IMR-90 (cell line): ENCODE results near the gene WNT10A. TPM values are rescaled to one million over a fixed set of nuclear protein-coding genes. Genes with fewer than 3 reads are reported as not detected.

Experiments
- ATAC-seq: fragments of 200-7000 bp; cut with Tn5 transposase; 2 replicates; pipeline ENCODE4 v1.9.1; 2020; ENCODE audit warnings: low read depth, mild to moderate bottlenecking, moderate library complexity
- BruUV-seq: library from RNA; stranded (reverse); fragments of 400-500 nt; replicated peaks from 2 replicates; lab custom pipeline; 2021; lab: Mats Ljungman, UMichigan
- CTCF ChIA-PET: fragments of 300-600 bp; formaldehyde crosslinking; extraction: SDS; loops from one replicate; lab custom pipeline; 2021; ENCODE audit warnings: antibody characterized with exemption; lab: Yijun Ruan, JAX
- POLR2A ChIA-PET: fragments of 300-600 bp; sonication (Branson Sonifier 250); formaldehyde crosslinking; loops from one replicate; lab custom pipeline; 2022; ENCODE audit warnings: antibody characterized with exemption; ENCODE audit not compliant: unreplicated experiment; lab: Charles Lee
- DNase-seq: peaks from one replicate; pipeline ENCODE4 v3.0.0; 2013
- H2AFZ ChIP-seq: replicated peaks from 2 replicates; pipeline ENCODE3; 2013; ENCODE audit warnings: low read length, mild to moderate bottlenecking; ENCODE audit not compliant: poor library complexity
- H2AK5ac ChIP-seq: 2 replicates; pipeline ENCODE4 v1.6.1; 2013; ENCODE audit warnings: low read depth, low read length, inconsistent platforms
- H2AK9ac ChIP-seq: replicated peaks from 2 replicates; pipeline ENCODE3; 2013; ENCODE audit warnings: mild to moderate bottlenecking, low read depth, low read length, moderate library complexity; ENCODE audit not compliant: poor library complexity
- H2BK120ac ChIP-seq: 2 replicates; pipeline ENCODE4 v1.6.1; 2013; ENCODE audit warnings: low read depth, low read length, inconsistent platforms
- H2BK15ac ChIP-seq: 3 replicates; pipeline ENCODE4 v1.6.1; 2013; ENCODE audit warnings: low read depth, low read length, inconsistent platforms
- H2BK20ac ChIP-seq: 2 replicates; pipeline ENCODE4 v1.6.1; 2013; ENCODE audit warnings: low read depth, mild to moderate bottlenecking, inconsistent platforms, low read length, moderate library complexity
- H2BK5ac ChIP-seq: 2 replicates; pipeline ENCODE4 v1.6.1; 2013; ENCODE audit warnings: mild to moderate bottlenecking, low read depth, low read length, inconsistent platforms; ENCODE audit not compliant: poor library complexity, severe bottlenecking
- H3K14ac ChIP-seq: replicated peaks from 2 replicates; pipeline ENCODE4 v1.6.1; 2013; ENCODE audit warnings: low read depth, low read length, inconsistent platforms
- H3K18ac ChIP-seq: 2 replicates; pipeline ENCODE4 v1.6.1; 2013; ENCODE audit warnings: low read depth, low read length, control low read depth
- H3K23ac ChIP-seq: 2 replicates; pipeline ENCODE4 v1.6.1; 2013; ENCODE audit warnings: low read depth, low read length, inconsistent platforms
- H3K27ac ChIP-seq: 2 replicates; pipeline ENCODE4 v1.5.1; 2013; ENCODE audit warnings: mild to moderate bottlenecking, control low read depth, low read length; ENCODE audit not compliant: insufficient read depth
- H3K27me3 ChIP-seq: 2 replicates; pipeline ENCODE4 v1.6.1; 2013; ENCODE audit warnings: low read length; ENCODE audit not compliant: control insufficient read depth, insufficient read depth
- H3K36me3 ChIP-seq: 2 replicates; pipeline ENCODE4 v1.6.1; 2013; ENCODE audit warnings: low read length, mixed read lengths; ENCODE audit not compliant: control insufficient read depth, insufficient read depth
- H3K4ac ChIP-seq: 2 replicates; pipeline ENCODE4 v1.6.1; 2013; ENCODE audit warnings: low read depth, low read length, inconsistent platforms
- H3K4me1 ChIP-seq: 2 replicates; pipeline ENCODE4 v1.6.1; 2013; ENCODE audit warnings: low read length, mixed read lengths; ENCODE audit not compliant: control insufficient read depth, insufficient read depth
- H3K4me2 ChIP-seq: 2 replicates; pipeline ENCODE4 v1.6.1; 2013; ENCODE audit warnings: low read depth, mild to moderate bottlenecking, control low read depth, low read length, moderate library complexity
- H3K4me3 ChIP-seq: 2 replicates; pipeline ENCODE4 v1.5.1; 2013; ENCODE audit warnings: low read depth, mild to moderate bottlenecking, control low read depth, low read length, moderate library complexity; ENCODE audit not compliant: insufficient read depth
- H3K56ac ChIP-seq: 2 replicates; pipeline ENCODE4 v1.6.1; 2013; ENCODE audit warnings: low read length, inconsistent platforms; ENCODE audit not compliant: insufficient read depth; ENCODE audit errors: extremely low read depth
- H3K79me1 ChIP-seq, 2 experiments: 2 replicates each; pipeline ENCODE4 v1.6.1; 2013; ENCODE audit warnings: low read length in 2 of 2, inconsistent platforms in 1 of 2, low read depth in 1 of 2
- H3K9ac ChIP-seq: 2 replicates; pipeline ENCODE4 v1.6.1; 2013; ENCODE audit warnings: low read depth, low read length, control low read depth
- H3K9me1 ChIP-seq: 2 replicates; pipeline ENCODE4 v1.6.1; 2013; ENCODE audit warnings: low read length, inconsistent platforms; ENCODE audit not compliant: insufficient read depth
- H3K9me3 ChIP-seq: 2 replicates; pipeline ENCODE4 v1.6.1; 2013; ENCODE audit warnings: low read length; ENCODE audit not compliant: control insufficient read depth, insufficient read depth
- H4K20me1 ChIP-seq: 2 replicates; pipeline ENCODE4 v1.6.1; 2013; ENCODE audit warnings: low read length, inconsistent platforms; ENCODE audit not compliant: insufficient read depth
- H4K5ac ChIP-seq: 2 replicates; pipeline ENCODE4 v1.6.1; 2013; ENCODE audit warnings: mild to moderate bottlenecking, low read depth, low read length, control low read depth
- H4K8ac ChIP-seq, 2 experiments: 2 replicates each; pipeline ENCODE4 v1.6.1; 2013; ENCODE audit warnings: low read depth in 2 of 2, low read length in 2 of 2, control low read depth in 1 of 2, inconsistent platforms in 1 of 2
- H4K91ac ChIP-seq: 2 replicates; pipeline ENCODE4 v1.6.1; 2013; ENCODE audit warnings: low read depth, low read length, inconsistent platforms; ENCODE audit not compliant: insufficient read depth
- BHLHE40 ChIP-seq: fragments of 150-350 bp; IDR thresholded peaks from 2 replicates; pipeline ENCODE4 v1.6.1; 2016; ENCODE audit warnings: mild to moderate bottlenecking, low read depth, low read length
- CEBPB ChIP-seq: IDR thresholded peaks from 2 replicates; pipeline ENCODE4 v1.6.1; 2012; ENCODE audit warnings: low read depth, low read length, improper control_type of control experiment
- CHD1 ChIP-seq: IDR thresholded peaks from 2 replicates; pipeline ENCODE4 v1.6.1; 2012; ENCODE audit warnings: low read depth, low read length, improper control_type of control experiment
- CTCF ChIP-seq: conservative IDR thresholded peaks from 2 replicates; pipeline ENCODE4 v1.5.1; 2012; ENCODE audit warnings: mild to moderate bottlenecking, low read depth, low read length, improper control_type of control experiment
- ELK1 ChIP-seq: fragments of 150-350 bp; IDR thresholded peaks from 2 replicates; pipeline ENCODE4 v1.6.1; 2016; ENCODE audit warnings: low read depth, mild to moderate bottlenecking, low read length, moderate library complexity, borderline replicate concordance
- FOS ChIP-seq: fragments of 150-350 bp; IDR thresholded peaks from 2 replicates; pipeline ENCODE4 v1.6.1; 2016; ENCODE audit warnings: low read depth, low read length
- MAFK ChIP-seq: IDR thresholded peaks from 2 replicates; pipeline ENCODE4 v1.6.1; 2012; ENCODE audit warnings: low read depth, low read length, improper control_type of control experiment
- MAZ ChIP-seq: IDR thresholded peaks from 2 replicates; pipeline ENCODE4 v1.6.1; 2012; ENCODE audit warnings: low read depth, mild to moderate bottlenecking, low read length, improper control_type of control experiment, moderate library complexity, borderline replicate concordance
- MXI1 ChIP-seq: IDR thresholded peaks from 2 replicates; pipeline ENCODE4 v1.6.1; 2012; ENCODE audit warnings: low read depth, mild to moderate bottlenecking, low read length, moderate library complexity, borderline replicate concordance
- NFE2L2 ChIP-seq: fragments of 150-350 bp; IDR thresholded peaks from 2 replicates; pipeline ENCODE4 v1.6.1; 2016; ENCODE audit warnings: low read depth, mild to moderate bottlenecking, low read length
- POLR2A ChIP-seq: IDR thresholded peaks from 2 replicates; pipeline ENCODE4 v1.6.1; 2012; ENCODE audit warnings: mild to moderate bottlenecking, low read depth, low read length
- RAD21 ChIP-seq: IDR thresholded peaks from 2 replicates; pipeline ENCODE4 v1.6.1; 2012; ENCODE audit warnings: low read length, improper control_type of control experiment
- RCOR1 ChIP-seq: IDR thresholded peaks from 2 replicates; pipeline ENCODE4 v1.6.1; 2012; ENCODE audit warnings: mild to moderate bottlenecking, low read length, improper control_type of control experiment; ENCODE audit not compliant: insufficient replicate concordance
- RFX5 ChIP-seq: IDR thresholded peaks from 2 replicates; pipeline ENCODE4 v1.8.0; 2012; ENCODE audit warnings: low read depth, mild to moderate bottlenecking, low read length, moderate library complexity
- SMC3 ChIP-seq: fragments of 150-350 bp; IDR thresholded peaks from 2 replicates; pipeline ENCODE4 v1.6.1; 2016; ENCODE audit warnings: low read depth, mild to moderate bottlenecking, antibody characterized with exemption, low read length, moderate library complexity
- USF2 ChIP-seq: fragments of 150-350 bp; IDR thresholded peaks from 2 replicates; pipeline ENCODE4 v1.6.1; 2017; ENCODE audit warnings: mild to moderate bottlenecking, antibody characterized with exemption, low read length, low read depth
- WGBS, 2 experiments: methylation state at CpG; one replicate each; pipeline versions ENCODE4 v1.1.5 to v1.1.7; 2013; ENCODE audit warnings: missing lambda C conversion rate in 2 of 2; ENCODE audit not compliant: insufficient read length in 1 of 2; ENCODE audit errors: extremely low coverage in 2 of 2; 5-methylcytosine and 5-hydroxymethylcytosine counted together
- dilution Hi-C: fragments of 300-500 bp; cut with HindIII; formaldehyde crosslinking; loops from one replicate; pipeline ENCODE4 v1.14.3; 2018; ENCODE audit warnings: low sequenced_read_pairs; ENCODE audit not compliant: unreplicated experiment
- in situ Hi-C: fragments of 300-500 bp; cut with MboI; formaldehyde crosslinking; loops from 3 replicates; pipeline ENCODE4 v1.14.3; 2019; ENCODE audit warnings: low sequenced_read_pairs, inconsistent platforms, mixed read lengths
- intact Hi-C: fragments of 100-400 bp; cut with micrococcal nuclease; formaldehyde crosslinking; loops from 2 replicates; pipeline ENCODE4 v1.10.0; 2022
- polyA plus RNA-seq, 3 experiments: library from polyadenylated mRNA; depleted of rRNA; stranded (reverse); fragments of >200 nt; gene quantifications; 2 replicates each; pipeline ENCODE4 v1.2.3, GENCODE V29; 2012; ENCODE audit warnings: low replicate concordance in 1 of 3
- total RNA-seq: library from RNA; depleted of rRNA; stranded (reverse); fragments of >200 nt; gene quantifications from 2 replicates; pipeline ENCODE4 v1.2.3, GENCODE V29; 2012

The WNT10A gene
- total and polyA plus RNA-seq, 2 of the 4 experiments (the other 2 are of a cell fraction), result not detected

- dilution Hi-C loops, result no loop called here
Observed at GRCh38 chr2:218889937-218890336, 9.3 kb downstream of the WNT10A start.

More at GRCh38 chr2:218889937-218890336, 9.3 kb downstream of the WNT10A start:
- peaks cover 4% of the 10 kb centered on the region; the same call in 1 of the 2 replicates for H4K20me1 ChIP-seq
- ATAC-seq (no peak), DNase-seq (no peak)
- H3K9me3 ChIP-seq, result no peaks in the 10 kb centered on the region; the same call in 1 of the 2 replicates
- H4K91ac ChIP-seq, result no peak overlapping the region
- in situ Hi-C loops, result no loop called here
- ChIA-PET POLR2A (no interaction called here), CTCF (no interaction called here)
- peaks cover 77% of the 10 kb centered on the region for H3K27me3 ChIP-seq
- no peak overlapping the region for H4K5ac ChIP-seq
- no peak overlapping the region for H3K27ac ChIP-seq
- intact Hi-C loops, result no loop called here
- no peak overlapping the region for H3K4me2 ChIP-seq
- BruUV-seq, result no TSS peak
- no peak overlapping the region for H3K14ac ChIP-seq
- no peak overlapping the region for H2AFZ ChIP-seq
- H2BK15ac ChIP-seq, result no peak overlapping the region
- H3K23ac ChIP-seq, result no peak overlapping the region
- TF ChIP-seq RCOR1, result no peak
- no peak for TF ChIP-seq CEBPB
- no peak for TF ChIP-seq RFX5
- TF ChIP-seq MXI1, result no peak
- TF ChIP-seq USF2, result no peak
- no peak for TF ChIP-seq RAD21
- no peak for TF ChIP-seq ELK1
- TF ChIP-seq CHD1, result no peak
- TF ChIP-seq POLR2A, result no peak
- no peak for TF ChIP-seq MAFK
- TF ChIP-seq MAZ, result no peak
- TF ChIP-seq CTCF, result no peak
- no peak for TF ChIP-seq NFE2L2
- no peak for TF ChIP-seq BHLHE40
- TF ChIP-seq SMC3, result no peak
- no peak for TF ChIP-seq FOS
- peaks cover 5% of the 10 kb centered on the region; the same call in 1 of the 2 replicates for H3K4me1 ChIP-seq
- H3K79me1 ChIP-seq, result no peaks in the 10 kb centered on the region
- no peak overlapping the region for H3K18ac ChIP-seq
- no peak overlapping the region for H4K8ac ChIP-seq
- H3K9me1 ChIP-seq, result no peaks in the 10 kb centered on the region
- no peak overlapping the region for H3K56ac ChIP-seq
- H2BK120ac ChIP-seq, result no peak overlapping the region
- no peak overlapping the region for H3K4me3 ChIP-seq
- H3K36me3 ChIP-seq, result no peaks in the 10 kb centered on the region
- no peak overlapping the region for H3K9ac ChIP-seq
- H3K4ac ChIP-seq, result no peak overlapping the region
- no peak overlapping the region for H2AK5ac ChIP-seq
- H2BK5ac ChIP-seq, result no peak overlapping the region
- H2BK20ac ChIP-seq, result no peak overlapping the region
- H2AK9ac ChIP-seq, result no peak overlapping the region
- WGBS, 2 experiments, result 73% methylated on average over 12 of the region's 23 CpGs; no CpG with 5 or more reads in 1 of the 2 experiments
